ENCODE measurements around the gene CYTH1. TPM values are rescaled to one million over a fixed set of nuclear protein-coding genes. Genes with fewer than 3 reads are reported as not detected.

The CYTH1 gene
- total RNA-seq, 2 experiments from 2014 or later, result 73.0 to 148 TPM

GRCh38 chr17:78731904-78732303, 50.2 kb downstream of the CYTH1 start:
- TF ChIP-seq CTCF (conservative IDR thresholded peaks at IDR 0.05; ENCODE audit: low read length) (no peak), EZH2phosphoT487 (IDR thresholded peaks at IDR 0.05; ENCODE audit: borderline replicate concordance, low read depth, low read length) (no peak)
- peaks cover 100% of the 10 kb centered on the region for H3K79me2 ChIP-seq (ENCODE audit: insufficient read depth, low read depth, low read length)
- no peak for DNase-seq (ENCODE audit: low spot score)
- no peak overlapping the region for H3K4me3 ChIP-seq (ENCODE audit: low read depth, low read length, poor library complexity, severe bottlenecking)
- ChIA-PET CTCF (ENCODE audit: unreplicated experiment) (no interaction called here), POLR2A (no interaction called here)
- H3K4me2 ChIP-seq (ENCODE audit: low read length), result peak overlapping the region; percentile 93
- no peak overlapping the region for H2AFZ ChIP-seq (ENCODE audit: low read length)
- H3K36me3 ChIP-seq (ENCODE audit: insufficient read depth, low read length), result peaks cover 17% of the 10 kb centered on the region; the same call in 1 of the 2 replicates
- peaks cover 85% of the 10 kb centered on the region for H3K4me1 ChIP-seq (ENCODE audit: insufficient read depth, low read length, poor library complexity, severe bottlenecking)
- peaks cover 21% of the 10 kb centered on the region; the same call in 1 of the 2 replicates for H4K20me1 ChIP-seq (ENCODE audit: insufficient read depth, low read length)
- no peaks in the 10 kb centered on the region for H3K9me3 ChIP-seq (ENCODE audit: low read length)
- no peaks in the 10 kb centered on the region for H3K9me2 ChIP-seq (ENCODE audit: insufficient read depth, low read length)
- peak overlapping the region; percentile 46 for H3K27ac ChIP-seq (ENCODE audit: low read depth, low read length, poor library complexity, severe bottlenecking)
- TSS peak; percentile 11 for BruUV-seq (replicated peaks)
- intact Hi-C loops (cut with micrococcal nuclease; ENCODE audit: unreplicated experiment), result loop anchor here (10.0 kb wide), 1 partner anchor 1267 kb away; no protein-coding TSS in a partner anchor

- BruUV-seq (replicated peaks), result no TSS peak
- H3K27ac ChIP-seq (ENCODE audit: low read depth, low read length, poor library complexity, severe bottlenecking), result peak overlapping the region; percentile 40
- no peak overlapping the region for H2AFZ ChIP-seq (ENCODE audit: low read length)
- ChIA-PET POLR2A (interaction anchor here (1.3 to 1.5 kb wide), 2 partner anchors 12 to 13 kb away, joined by 4 to 5 read pairs; no protein-coding TSS in a partner anchor), CTCF (ENCODE audit: unreplicated experiment) (interaction anchor here (1.2 kb wide), 1 partner anchor 12 kb away, joined by 4 read pairs; no protein-coding TSS in a partner anchor)
- peaks cover 97% of the 10 kb centered on the region for H3K4me1 ChIP-seq (ENCODE audit: insufficient read depth, low read length, poor library complexity, severe bottlenecking)
- no peaks in the 10 kb centered on the region for H3K9me2 ChIP-seq (ENCODE audit: insufficient read depth, low read length)
- peaks cover 29% of the 10 kb centered on the region; the same call in 1 of the 2 replicates for H3K36me3 ChIP-seq (ENCODE audit: insufficient read depth, low read length)
- H3K4me3 ChIP-seq (ENCODE audit: low read depth, low read length, poor library complexity, severe bottlenecking), result peak overlapping the region; percentile 9
- peaks cover 20% of the 10 kb centered on the region for H4K20me1 ChIP-seq (ENCODE audit: insufficient read depth, low read length)
- no peak for DNase-seq (ENCODE audit: low spot score)
- H3K4me2 ChIP-seq (ENCODE audit: low read length), result peak overlapping the region; percentile 54
- no peaks in the 10 kb centered on the region for H3K9me3 ChIP-seq (ENCODE audit: low read length)
- intact Hi-C loops (cut with micrococcal nuclease; ENCODE audit: unreplicated experiment), result loop anchor here (10.0 kb wide), 1 partner anchor 1265 kb away; no protein-coding TSS in a partner anchor
- no peak for TF ChIP-seq CTCF (conservative IDR thresholded peaks at IDR 0.05; ENCODE audit: low read length)
- TF ChIP-seq EZH2phosphoT487 (IDR thresholded peaks at IDR 0.05; ENCODE audit: borderline replicate concordance, low read depth, low read length), result no peak
- H3K79me2 ChIP-seq (ENCODE audit: insufficient read depth, low read depth, low read length), result peaks cover 100% of the 10 kb centered on the region
These were observed 52.4 kb downstream of the CYTH1 start for GRCh38 chr17:78729641-78730040.

GRCh38 chr17:78728495-78728894, 53.6 kb downstream of the CYTH1 start:
- Histone ChIP-seq H3K27ac (ENCODE audit: low read depth, low read length, poor library complexity, severe bottlenecking) (no peak overlapping the region), H4K20me1 (ENCODE audit: insufficient read depth, low read length) (peaks cover 23% of the 10 kb centered on the region), H3K9me3 (ENCODE audit: low read length) (no peaks in the 10 kb centered on the region), H2AFZ (ENCODE audit: low read length) (no peak overlapping the region), H3K4me3 (ENCODE audit: low read depth, low read length, poor library complexity, severe bottlenecking) (no peak overlapping the region), H3K4me2 (ENCODE audit: low read length) (no peak overlapping the region), H3K36me3 (ENCODE audit: insufficient read depth, low read length) (peaks cover 29% of the 10 kb centered on the region; the same call in 1 of the 2 replicates), H3K9me2 (ENCODE audit: insufficient read depth, low read length) (no peaks in the 10 kb centered on the region), H3K4me1 (ENCODE audit: insufficient read depth, low read length, poor library complexity, severe bottlenecking) (peaks cover 97% of the 10 kb centered on the region), H3K79me2 (ENCODE audit: insufficient read depth, low read depth, low read length) (peaks cover 100% of the 10 kb centered on the region)
- CTCF ChIA-PET (ENCODE audit: unreplicated experiment), result interaction anchor here (1.2 kb wide), 1 partner anchor 11 kb away, joined by 4 read pairs; no protein-coding TSS in a partner anchor
- no peak for DNase-seq (ENCODE audit: low spot score)
- intact Hi-C loops (cut with micrococcal nuclease; ENCODE audit: unreplicated experiment), result no loop called here
- no TSS peak for BruUV-seq (replicated peaks)
- POLR2A ChIA-PET, result interaction anchor here (0.7 to 1.3 kb wide), 6 partner anchors 8 to 20 kb away, joined by 3 to 5 read pairs (median 4); no protein-coding TSS in a partner anchor
- no peak for TF ChIP-seq EZH2phosphoT487 (IDR thresholded peaks at IDR 0.05; ENCODE audit: borderline replicate concordance, low read depth, low read length)
- no peak for TF ChIP-seq CTCF (conservative IDR thresholded peaks at IDR 0.05; ENCODE audit: low read length)

All from OCI-LY7 (cell line).